NB4 (cell line): ENCODE data around the gene KHDRBS1.

ENCODE experiments used
- MYC ChIP-seq: IDR thresholded peaks from 2 replicates; pipeline ENCODE4 v1.6.1; 2011; ENCODE audit warnings: low read depth, low read length
- POLR2A ChIP-seq: IDR thresholded peaks from 2 replicates; pipeline ENCODE4 v1.6.1; 2011; ENCODE audit warnings: mild to moderate bottlenecking; ENCODE audit not compliant: insufficient read length; ENCODE audit errors: extremely low read depth
- TF ChIP-seq, protein P1 (sequence below): IDR thresholded peaks from one replicate; pipeline ENCODE4 v1.5.1; 2012; ENCODE audit warnings: low read depth, low read length
- TF ChIP-seq, protein P2 (sequence below): IDR thresholded peaks from 2 replicates; pipeline ENCODE4 v1.6.1; 2011; ENCODE audit warnings: low read depth, low read length

GRCh38 chr1:31984419-31985347 lies 29.0 kb upstream of the KHDRBS1 start:
- TF ChIP-seq, protein P1, sequence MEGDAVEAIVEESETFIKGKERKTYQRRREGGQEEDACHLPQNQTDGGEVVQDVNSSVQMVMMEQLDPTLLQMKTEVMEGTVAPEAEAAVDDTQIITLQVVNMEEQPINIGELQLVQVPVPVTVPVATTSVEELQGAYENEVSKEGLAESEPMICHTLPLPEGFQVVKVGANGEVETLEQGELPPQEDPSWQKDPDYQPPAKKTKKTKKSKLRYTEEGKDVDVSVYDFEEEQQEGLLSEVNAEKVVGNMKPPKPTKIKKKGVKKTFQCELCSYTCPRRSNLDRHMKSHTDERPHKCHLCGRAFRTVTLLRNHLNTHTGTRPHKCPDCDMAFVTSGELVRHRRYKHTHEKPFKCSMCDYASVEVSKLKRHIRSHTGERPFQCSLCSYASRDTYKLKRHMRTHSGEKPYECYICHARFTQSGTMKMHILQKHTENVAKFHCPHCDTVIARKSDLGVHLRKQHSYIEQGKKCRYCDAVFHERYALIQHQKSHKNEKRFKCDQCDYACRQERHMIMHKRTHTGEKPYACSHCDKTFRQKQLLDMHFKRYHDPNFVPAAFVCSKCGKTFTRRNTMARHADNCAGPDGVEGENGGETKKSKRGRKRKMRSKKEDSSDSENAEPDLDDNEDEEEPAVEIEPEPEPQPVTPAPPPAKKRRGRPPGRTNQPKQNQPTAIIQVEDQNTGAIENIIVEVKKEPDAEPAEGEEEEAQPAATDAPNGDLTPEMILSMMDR: no peak
- TF ChIP-seq POLR2A (no peak), MYC (no peak)
- TF ChIP-seq, protein P2, sequence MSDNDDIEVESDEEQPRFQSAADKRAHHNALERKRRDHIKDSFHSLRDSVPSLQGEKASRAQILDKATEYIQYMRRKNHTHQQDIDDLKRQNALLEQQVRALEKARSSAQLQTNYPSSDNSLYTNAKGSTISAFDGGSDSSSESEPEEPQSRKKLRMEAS: no peak
